IPS DF 4.7 (cell line): ENCODE data around the gene PUM1.
"Not testable (repeated sequence)": the region's sequence is repeated elsewhere in the genome, so short reads cannot be mapped to it uniquely, and the experiment has no call there.

Source experiments
- DNase-seq: peaks from one replicate; pipeline ENCODE4 v3.0.0-alpha.2; 2013; ENCODE audit warnings: low spot score; ENCODE audit errors: extremely low read depth

The PUM1 gene

GRCh38 chr1:31065310-31066217 lies at the start of gene PUM1:
PUM1 (minus strand) TSS chr1:31065717; CDS start chr1:31059566, 6,151 bp downstream.
- DNase-seq, result peak; percentile 87

DNA sequence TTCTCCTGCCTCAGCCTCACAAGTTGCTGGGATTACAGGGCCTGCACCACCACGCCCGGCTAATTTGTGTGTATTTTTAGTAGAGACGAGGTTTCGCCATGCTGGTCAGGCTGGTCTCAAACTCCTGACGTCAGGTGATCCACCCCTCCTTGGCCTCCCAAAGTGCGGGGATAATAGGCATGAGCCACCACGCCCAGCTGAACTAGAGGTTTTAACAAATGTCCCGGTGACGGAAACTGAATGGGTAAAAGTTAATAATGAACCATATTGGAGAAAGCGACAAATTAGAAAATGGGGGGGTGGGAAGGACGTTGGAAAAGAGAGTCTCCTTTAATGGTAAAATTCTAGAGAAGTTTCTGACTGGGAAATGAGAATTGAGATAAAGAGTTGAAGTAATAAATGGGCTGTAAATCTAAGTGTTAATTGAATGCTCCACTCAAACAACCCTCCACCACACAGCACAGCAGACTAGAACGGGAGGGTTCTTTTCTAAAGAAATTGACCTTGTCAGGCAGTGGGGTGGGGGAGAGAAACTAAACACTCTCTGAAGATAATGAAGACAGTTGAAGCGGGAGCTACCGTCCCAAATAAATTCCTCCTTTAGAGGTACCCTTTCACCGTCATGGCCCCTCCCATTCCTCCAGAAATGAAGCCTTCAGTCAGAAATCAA lies 46.9 kb upstream of the PUM1 start:
- DNase-seq, result no peak

GRCh38 chr1:31111290-31111951 lies 45.9 kb upstream of the PUM1 start:
- no peak for DNase-seq

DNA sequence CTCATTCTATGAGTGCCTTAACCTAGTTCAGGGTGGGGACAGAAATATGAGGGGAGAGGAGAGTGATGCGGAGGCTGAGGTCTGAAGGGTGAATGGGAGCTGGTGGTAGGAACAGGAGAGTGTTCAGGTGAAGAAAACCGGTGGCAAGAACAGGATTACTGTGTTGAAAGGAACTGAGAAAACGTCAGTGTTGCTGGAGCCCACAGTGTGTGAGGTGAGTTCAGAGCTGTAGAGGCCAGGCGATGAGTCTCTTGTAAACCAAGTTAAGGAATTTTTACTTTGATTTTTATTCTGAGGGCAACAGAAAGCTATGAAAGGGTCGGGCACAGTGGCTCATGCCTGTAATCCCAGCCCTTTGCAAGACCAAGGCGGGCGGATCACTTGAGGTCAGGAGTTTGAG lies 45.3 kb upstream of the PUM1 start:
- no peak for DNase-seq

DNA sequence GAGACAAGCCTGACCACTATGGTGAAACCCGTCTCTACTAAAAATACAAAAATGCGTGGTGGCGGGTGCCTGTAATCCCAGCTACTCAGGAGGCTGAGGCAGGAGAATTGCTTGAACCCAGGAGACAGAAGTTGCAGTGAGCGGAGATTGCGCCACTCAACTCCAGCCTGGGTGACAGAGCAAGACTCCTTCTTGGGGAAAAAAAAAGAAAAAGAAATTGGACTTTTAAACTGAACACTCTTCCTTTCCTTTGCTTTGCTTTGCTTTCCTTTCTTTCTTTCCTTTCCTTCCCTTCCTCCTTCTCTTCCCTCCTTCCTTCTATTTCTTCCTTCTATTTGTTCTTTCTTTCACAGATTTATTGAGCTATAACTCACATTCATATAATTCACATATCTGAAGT lies 43.3 kb upstream of the PUM1 start:
- DNase-seq, result no peak

- DNase-seq, result no peak
These were observed 40.1 kb upstream of the PUM1 start for GRCh38 chr1:31105646-31106045.

GRCh38 chr1:31102501-31102950 lies 37.0 kb upstream of the PUM1 start:
- no peak for DNase-seq

- DNase-seq, result no peak
These were observed 35.6 kb upstream of the PUM1 start for GRCh38 chr1:31101147-31101502.

GRCh38 chr1:31099293-31100032 lies 33.9 kb upstream of the PUM1 start:
- no peak for DNase-seq

DNA sequence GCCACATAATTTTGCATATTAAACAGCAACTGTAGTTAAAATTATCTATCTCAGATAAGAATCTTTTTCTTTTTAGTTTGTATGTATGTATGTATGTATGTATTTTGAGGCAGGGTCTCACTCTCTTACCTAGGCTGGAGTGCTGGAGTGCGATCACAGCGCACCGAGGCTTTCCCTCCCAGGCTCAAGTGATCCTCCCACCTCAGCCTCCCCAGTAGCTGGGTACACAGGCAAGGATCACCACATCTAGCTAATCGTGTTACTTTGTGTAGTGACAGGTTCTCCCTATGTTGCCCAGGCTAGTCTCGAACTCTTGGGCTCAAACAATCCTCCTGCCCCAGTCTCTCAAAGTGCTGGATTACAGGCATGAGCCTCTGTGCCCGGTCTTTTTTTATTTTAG lies 30.5 kb upstream of the PUM1 start:
- no peak for DNase-seq

GRCh38 chr1:31095298-31095981 lies 29.9 kb upstream of the PUM1 start:
- no peak for DNase-seq

DNA sequence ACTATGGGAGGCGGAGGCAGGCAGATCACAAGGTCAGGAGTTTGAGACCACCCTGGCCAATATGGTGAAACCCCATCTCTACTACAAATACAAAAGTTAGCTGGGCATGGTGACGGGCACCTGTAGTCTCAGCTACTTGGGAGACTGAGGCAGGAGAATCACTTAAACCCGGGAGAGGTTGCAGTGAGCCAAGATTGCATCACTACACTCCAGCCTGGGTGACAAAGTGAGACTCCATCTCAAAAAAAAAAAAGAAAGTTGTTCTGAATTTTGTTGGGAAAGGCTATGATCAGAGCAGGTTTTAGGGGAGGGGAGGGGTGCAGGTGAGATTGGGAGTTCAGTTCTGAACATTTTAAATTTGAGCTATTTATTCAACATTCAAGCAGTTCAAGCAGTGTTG lies 22.6 kb upstream of the PUM1 start:
- DNase-seq, result not testable (repeated sequence)

DNA sequence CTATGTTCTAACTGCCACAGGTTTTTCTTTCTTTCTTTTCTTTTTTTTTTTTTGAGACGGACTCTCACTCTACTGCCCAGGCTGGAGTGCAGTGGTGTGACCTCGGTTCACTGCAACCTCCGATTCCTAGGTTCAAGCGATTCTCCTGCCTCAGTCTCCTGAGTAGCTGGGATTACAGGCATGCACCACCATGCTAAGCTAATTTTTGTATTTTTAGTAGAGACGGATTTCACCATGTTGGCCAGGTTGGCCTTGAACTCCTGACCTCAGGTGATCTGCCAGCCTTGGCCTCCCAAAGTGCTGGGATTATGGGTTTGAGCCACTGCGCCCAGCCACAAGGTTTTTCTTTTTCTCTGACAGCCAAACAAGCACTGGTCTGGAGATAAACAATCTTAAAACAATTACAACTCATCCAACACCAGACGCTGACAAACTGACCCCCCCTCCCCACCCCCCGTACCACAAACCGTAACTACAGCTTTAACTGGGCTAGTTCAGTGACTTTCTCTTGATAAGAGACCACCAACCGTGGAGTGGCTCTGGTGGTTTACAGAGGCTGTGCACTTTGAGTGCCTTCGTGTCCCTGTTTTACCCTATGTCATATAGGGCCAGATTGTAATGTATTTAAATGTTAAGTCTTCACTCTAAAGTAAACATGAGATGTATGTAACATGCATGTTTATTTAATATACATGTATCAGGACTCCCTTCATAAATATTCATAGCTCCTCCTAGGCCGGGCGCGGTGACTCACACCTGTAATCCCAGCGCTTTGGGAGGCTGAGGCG lies 19.5 kb upstream of the PUM1 start:
- no peak for DNase-seq

DNA sequence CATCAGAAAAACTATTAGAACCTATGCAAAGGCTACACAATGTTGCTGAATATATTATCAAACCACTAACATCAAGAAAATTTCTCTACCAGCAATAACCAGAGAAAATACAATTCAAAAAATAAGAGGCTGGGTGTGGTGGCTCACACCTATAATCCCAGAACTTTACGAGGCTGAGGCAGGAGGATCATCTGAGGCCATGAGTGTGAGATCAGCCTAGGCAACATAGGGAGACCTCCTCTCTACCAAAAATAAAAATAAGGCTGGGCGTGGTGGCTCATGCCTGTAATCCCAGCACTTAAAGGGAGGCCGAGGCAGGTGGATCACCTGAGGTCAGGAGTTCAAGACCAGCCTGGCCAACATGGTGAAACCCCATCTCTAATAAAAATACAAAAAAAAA lies 16.9 kb upstream of the PUM1 start:
- DNase-seq, result no peak

GRCh38 chr1:31073044-31073443 lies 7.5 kb upstream of the PUM1 start:
- no peak for DNase-seq

- no peak for DNase-seq
These were observed 6.8 kb upstream of the PUM1 start for GRCh38 chr1:31072304-31072746.

GRCh38 chr1:31069392-31069791 lies 3.9 kb upstream of the PUM1 start:
- no peak for DNase-seq

- DNase-seq, result no peak
These were observed 703 bp downstream of the PUM1 start for GRCh38 chr1:31064718-31065309.

DNA sequence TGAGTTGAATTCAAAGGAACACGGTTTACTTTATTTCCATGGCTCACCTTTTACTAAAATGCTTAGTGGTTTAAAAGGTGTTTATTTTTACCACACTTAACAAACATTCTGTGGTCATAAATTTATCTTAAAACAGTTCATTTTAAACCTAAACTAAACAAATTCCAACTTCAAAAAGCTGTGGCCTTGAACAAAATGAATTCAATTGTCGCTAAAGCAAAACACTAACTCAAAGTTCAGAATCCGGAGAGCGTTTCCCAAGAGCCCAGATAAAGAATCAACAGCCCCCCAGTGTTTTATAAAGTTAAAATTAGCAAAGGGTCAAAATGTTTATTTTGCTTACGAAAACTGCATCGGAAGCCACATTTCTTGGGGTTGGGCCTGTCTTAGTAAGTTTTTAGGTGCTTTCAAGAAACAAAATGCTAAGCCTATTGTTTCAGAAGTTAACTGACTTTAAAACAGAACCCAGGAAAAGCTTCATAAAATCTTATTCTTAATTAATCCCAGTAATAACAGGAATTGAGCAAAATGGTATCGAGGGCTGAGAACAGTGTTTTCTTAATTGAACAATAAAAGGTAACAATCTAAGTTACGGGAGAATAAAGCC lies 1.3 kb downstream of the PUM1 start:
- no peak for DNase-seq
